HG03520 (cell line): ENCODE data around the gene YAP1.
"Not testable (repeated sequence)": the region's sequence is repeated elsewhere in the genome, so short reads cannot be mapped to it uniquely, and the experiment has no call there.

Experiments used
- ATAC-seq: cut with Tn5 transposase; IDR thresholded peaks from one replicate; pipeline ENCODE4 v1.9.1; 2021; ENCODE audit warnings: mild to moderate bottlenecking, moderate library complexity; ENCODE audit not compliant: unreplicated experiment

YAP1 gene

DNA sequence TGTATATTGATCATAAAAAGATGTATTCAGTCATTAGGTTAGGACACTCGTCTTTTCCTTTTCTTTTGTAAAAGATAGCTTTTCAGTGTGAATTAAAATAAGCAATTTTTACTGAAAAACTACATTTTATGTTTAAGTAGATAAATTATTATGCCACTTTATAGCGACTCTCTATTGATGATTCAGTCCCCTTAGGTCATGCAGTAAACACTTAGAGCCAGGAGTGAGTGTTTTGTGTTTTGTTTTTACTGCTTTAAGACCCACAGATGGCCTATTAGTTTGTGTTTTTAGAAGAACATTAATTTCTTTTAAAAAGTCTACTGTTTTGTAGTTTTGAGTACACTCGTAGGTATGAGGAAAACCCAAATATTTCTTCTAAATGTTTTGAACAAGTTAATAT lies 86.6 kb downstream of the YAP1 start:
- no peak for ATAC-seq

DNA sequence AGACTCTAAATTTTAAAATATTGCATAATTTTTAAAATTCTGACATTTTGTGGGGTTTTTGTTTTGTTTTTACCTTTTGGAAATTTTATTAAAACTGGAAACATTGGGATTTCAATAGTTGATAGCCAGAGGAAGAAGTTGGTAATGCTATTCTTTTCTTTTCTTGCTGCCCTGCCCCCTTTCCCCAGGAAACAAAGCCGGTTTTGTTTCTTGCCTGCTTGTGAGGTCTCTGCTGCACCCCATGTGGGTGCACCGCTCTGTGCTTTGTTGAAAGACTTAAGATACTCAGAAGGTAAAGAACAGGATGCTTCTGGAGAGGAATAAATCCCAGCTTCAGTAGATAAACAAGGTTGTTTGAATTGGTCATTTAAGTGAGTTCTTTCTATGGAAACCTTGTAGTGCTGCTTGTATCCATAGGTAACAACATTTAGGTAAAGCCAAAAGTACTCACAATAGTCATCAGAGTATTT lies 87.5 kb downstream of the YAP1 start:
- ATAC-seq: no peak

- ATAC-seq: no peak
Observed at GRCh38 chr11:102199673-102200072, 89.4 kb downstream of the YAP1 start.

GRCh38 chr11:102200325-102200724 lies 90.1 kb downstream of the YAP1 start:
- not testable (repeated sequence) for ATAC-seq

- ATAC-seq: no peak
Observed at GRCh38 chr11:102201776-102202175, 91.5 kb downstream of the YAP1 start.

DNA sequence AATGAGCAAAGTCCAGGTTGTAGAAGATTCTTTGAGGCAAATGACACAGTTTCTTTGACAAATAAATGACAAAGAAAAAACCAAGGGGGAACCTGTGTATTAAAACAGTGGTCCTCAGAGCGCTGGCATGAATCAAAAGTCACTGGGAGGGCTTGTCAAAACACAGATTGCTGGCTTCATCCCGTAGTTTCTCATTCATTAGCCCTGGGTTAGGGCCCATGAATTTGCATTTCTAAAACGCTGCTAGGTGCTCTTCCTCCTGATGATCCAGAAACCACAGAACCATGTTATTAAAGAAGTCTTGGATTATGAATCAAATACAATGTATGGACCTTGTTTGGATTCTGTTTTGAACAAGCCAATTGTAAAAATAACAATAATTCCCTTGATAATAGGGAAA lies 92.7 kb downstream of the YAP1 start:
- ATAC-seq: no peak

GRCh38 chr11:102204174-102204573 lies 93.9 kb downstream of the YAP1 start:
- no peak for ATAC-seq

DNA sequence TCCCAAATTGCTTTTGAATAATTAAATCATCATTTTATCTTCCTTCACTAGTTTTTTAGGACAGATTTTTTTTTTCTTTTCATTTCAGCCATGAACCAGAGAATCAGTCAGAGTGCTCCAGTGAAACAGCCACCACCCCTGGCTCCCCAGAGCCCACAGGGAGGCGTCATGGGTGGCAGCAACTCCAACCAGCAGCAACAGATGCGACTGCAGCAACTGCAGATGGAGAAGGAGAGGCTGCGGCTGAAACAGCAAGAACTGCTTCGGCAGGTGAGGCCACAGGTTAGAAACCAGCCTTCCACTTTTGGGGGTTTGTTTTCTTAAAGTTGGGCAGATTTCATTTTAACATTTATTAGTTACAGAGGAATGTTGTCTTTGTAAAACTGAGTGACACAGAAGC lies 95.6 kb downstream of the YAP1 start:
- no peak for ATAC-seq

- ATAC-seq: no peak
Observed at GRCh38 chr11:102208835-102209234, 98.6 kb downstream of the YAP1 start.

DNA sequence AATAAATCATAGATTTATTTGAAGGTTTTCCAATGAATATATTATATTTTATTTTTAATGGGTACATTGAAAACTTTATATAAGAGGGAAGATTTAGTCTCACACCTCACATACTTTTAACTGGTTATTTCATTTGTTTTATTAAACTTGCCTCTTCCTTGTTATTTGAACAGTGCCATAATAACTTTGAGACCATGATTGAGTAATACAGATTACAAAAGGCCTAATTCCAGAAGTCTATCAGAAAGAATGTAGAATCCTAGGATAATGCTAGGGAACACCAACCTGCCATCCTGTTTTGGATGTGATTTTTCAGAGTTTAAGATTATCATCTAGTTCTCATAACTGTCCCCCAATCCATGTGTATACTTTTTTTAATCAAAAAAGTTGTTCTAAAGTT lies 104.4 kb downstream of the YAP1 start:
- no peak for ATAC-seq

DNA sequence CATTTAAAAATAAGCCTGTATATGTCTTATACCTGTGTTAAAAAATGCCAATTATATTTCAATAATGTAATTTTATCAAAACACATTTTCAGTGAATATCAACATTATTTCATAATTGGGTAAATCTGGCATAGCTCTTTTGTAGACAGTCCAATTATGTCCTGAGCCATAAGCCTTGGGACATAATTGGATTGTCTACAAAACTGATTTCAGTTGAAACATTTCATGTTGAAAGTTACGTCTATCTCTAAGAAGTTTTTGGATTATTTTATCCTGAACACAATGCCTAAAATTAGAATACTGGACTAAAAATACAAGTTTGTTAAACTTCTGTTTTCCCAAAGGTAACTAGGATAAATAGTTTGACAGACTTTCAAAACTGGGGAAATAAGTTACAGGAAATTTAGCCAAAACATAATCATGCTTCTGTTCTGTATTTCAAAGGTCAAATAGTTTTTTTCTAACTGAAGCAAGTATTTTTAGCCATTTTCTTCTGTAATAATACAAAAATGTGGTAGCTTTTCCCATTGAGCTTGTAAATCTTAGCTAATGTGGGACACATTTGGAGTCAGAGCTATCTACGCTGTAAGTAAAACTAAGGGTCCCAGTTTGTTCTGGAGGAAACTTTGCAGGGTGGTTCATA lies 106.3 kb downstream of the YAP1 start:
- no peak for ATAC-seq

DNA sequence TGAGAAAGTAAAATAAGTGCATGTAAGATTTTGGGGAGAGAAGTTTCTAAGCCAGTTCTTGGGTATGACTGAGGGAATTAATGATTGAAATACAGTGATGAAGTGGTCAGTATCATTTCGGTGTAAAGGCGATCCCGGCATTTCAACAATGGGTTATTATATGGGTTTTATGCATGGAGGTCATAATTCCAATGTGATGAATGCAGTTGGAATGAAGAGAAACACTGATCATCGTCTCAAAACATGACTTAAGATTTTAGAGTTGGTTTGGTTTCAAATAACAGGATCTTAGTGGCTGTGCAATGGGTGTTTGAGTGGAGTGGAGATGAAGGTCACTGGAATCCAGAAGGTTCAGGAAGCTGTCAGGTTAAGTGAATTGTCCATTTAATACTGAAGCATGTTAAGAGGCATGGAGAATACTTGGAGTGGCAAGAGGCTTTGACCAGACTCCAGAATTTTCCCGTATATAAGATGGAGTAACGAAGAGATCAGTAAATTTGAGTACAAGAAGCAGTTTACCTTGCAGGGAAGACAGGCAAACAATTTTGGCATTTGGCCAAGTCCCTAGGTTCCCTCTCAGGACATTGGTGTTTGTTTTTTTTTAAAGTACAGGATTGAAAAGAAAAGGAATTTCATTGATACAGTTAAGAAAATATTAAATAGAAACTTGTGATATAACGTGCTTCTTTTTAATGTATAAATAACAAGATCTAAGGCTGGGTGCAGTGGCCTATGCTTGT lies 110.7 kb downstream of the YAP1 start:
- no peak for ATAC-seq

DNA sequence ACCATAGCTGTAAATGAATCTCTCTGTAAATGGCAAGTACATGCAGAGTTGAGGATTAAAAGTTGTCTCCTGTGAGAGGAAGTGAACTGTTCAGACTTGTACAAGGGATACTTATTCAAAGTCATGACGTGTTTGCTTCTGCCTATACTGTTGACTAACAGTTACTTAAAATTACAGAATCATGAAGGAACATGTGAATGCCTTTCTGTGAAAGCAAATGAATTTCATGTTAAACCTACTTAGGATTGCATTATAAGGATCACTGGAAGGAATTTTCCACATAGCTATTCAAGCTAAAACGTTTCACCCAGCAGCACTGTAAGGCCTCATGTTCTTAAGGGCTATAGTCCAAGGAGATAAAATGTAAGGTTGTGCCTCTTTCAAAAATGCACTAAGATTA lies 113.6 kb downstream of the YAP1 start:
- ATAC-seq: no peak

GRCh38 chr11:102225689-102226568 lies 115.7 kb downstream of the YAP1 start:
- no peak for ATAC-seq

- no peak for ATAC-seq
Observed at GRCh38 chr11:102226702-102227490, 116.6 kb downstream of the YAP1 start.

GRCh38 chr11:102229510-102230123 lies 119.4 kb downstream of the YAP1 start:
- no peak for ATAC-seq

- ATAC-seq: no peak
Observed at GRCh38 chr11:102230186-102230585, 119.9 kb downstream of the YAP1 start.

GRCh38 chr11:102230911-102231310 lies 120.7 kb downstream of the YAP1 start:
- no peak for ATAC-seq

- ATAC-seq: no peak
Observed at GRCh38 chr11:102234779-102235439, 124.7 kb downstream of the YAP1 start.
